A673 (cell line): Measurements from ENCODE around the gene C1R.

Source experiments
- EZH2 ChIP-seq: fragments of 200-600 bp; sonication (generic); IDR thresholded peaks from 2 replicates; pipeline ENCODE4 v1.6.1; 2017; ENCODE audit warnings: borderline replicate concordance, low read depth, mild to moderate bottlenecking, mixed read lengths, antibody characterized with exemption, low read length; ENCODE audit not compliant: poor library complexity, severe bottlenecking
- TF ChIP-seq, protein P1 (sequence below): fragments of 300-800, 200-600 bp; sonication (generic); conservative IDR thresholded peaks from 2 replicates; pipeline ENCODE4 v1.5.1; 2017; ENCODE audit warnings: low read depth, mild to moderate bottlenecking, antibody characterized with exemption, low read length, moderate library complexity, mixed read lengths

DNA sequence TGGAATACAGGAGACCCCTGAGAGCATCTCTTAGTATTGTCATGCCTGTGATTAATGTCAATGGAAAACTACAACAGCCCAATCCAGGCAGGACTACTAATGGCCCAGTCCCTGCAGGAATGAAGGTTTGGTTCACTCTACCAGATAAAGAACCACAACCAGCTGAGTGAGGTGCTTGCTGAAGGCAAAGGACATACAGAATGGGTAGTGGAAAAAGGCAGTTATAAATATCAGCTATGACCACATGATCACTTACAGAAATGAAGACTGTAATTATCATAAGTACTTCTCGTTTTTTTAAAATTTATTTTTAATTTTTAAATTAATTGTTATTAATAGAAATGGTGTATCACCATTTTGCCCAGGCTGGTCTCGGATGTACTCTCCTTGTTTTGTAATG is 56.8 kb downstream of the C1R start:
- TF ChIP-seq, protein P1, sequence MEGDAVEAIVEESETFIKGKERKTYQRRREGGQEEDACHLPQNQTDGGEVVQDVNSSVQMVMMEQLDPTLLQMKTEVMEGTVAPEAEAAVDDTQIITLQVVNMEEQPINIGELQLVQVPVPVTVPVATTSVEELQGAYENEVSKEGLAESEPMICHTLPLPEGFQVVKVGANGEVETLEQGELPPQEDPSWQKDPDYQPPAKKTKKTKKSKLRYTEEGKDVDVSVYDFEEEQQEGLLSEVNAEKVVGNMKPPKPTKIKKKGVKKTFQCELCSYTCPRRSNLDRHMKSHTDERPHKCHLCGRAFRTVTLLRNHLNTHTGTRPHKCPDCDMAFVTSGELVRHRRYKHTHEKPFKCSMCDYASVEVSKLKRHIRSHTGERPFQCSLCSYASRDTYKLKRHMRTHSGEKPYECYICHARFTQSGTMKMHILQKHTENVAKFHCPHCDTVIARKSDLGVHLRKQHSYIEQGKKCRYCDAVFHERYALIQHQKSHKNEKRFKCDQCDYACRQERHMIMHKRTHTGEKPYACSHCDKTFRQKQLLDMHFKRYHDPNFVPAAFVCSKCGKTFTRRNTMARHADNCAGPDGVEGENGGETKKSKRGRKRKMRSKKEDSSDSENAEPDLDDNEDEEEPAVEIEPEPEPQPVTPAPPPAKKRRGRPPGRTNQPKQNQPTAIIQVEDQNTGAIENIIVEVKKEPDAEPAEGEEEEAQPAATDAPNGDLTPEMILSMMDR, result no peak
- no peak for TF ChIP-seq EZH2
